ENCODE results near the gene CYP4F12. TPM values are rescaled to one million over a fixed set of nuclear protein-coding genes. Genes with fewer than 3 reads are reported as not detected.

CYP4F12 gene
- total RNA-seq, 1 experiment from 2014 or later, result not detected

GRCh38 chr19:15701757-15702533 is 29.1 kb downstream of the CYP4F12 start:
- no peaks in the 10 kb centered on the region for H3K4me1 ChIP-seq (ENCODE audit: insufficient read depth, low read length)
- no peak overlapping the region for H3K27ac ChIP-seq (ENCODE audit: insufficient read length, low read depth, low read length)
- H3K18ac ChIP-seq (ENCODE audit: insufficient read length, low read depth, low read length), result no peak overlapping the region
- H2BK12ac ChIP-seq (ENCODE audit: insufficient read length, low read depth, low read length), result no peak overlapping the region
- H3K56ac ChIP-seq (ENCODE audit: insufficient read length, low read depth, low read length), result no peak overlapping the region
- no peak overlapping the region for H2BK20ac ChIP-seq (ENCODE audit: low read depth, low read length, poor library complexity, severe bottlenecking)
- H4K91ac ChIP-seq (ENCODE audit: insufficient read length, low read depth, low read length), result no peak overlapping the region
- Mint-ChIP-seq H3K9me3 (peaks cover 78 to 90% of the 10 kb centered on the region in 2 experiments), H3K4me3 (no peak overlapping the region), H3K27ac (no peak overlapping the region), H3K36me3 (ENCODE audit: insufficient read depth in 1 of 3, low read depth in 3 of 3) (peaks cover 4 to 22% (median 12%) of the 10 kb centered on the region in 3 experiments; a peak in 4 of 7 replicates), H3K4me1 (no peaks in the 10 kb centered on the region), H3K27me3 (ENCODE audit: low read depth) (no peaks in the 10 kb centered on the region; the same call in 1 of the 2 replicates)
- H2BK15ac ChIP-seq (ENCODE audit: low read depth, low read length), result no peak overlapping the region
- no peak overlapping the region for H3K4ac ChIP-seq (ENCODE audit: low read depth, low read length)
- DNase-seq, result no peak
- no CpG with 5 or more reads among the region's 4 CpGs for WGBS (ENCODE audit: extremely low coverage, insufficient read length, low lambda C conversion rate)
- no peak overlapping the region for H4K5ac ChIP-seq (ENCODE audit: insufficient read length, low read depth, low read length)
- H3T11ph ChIP-seq (ENCODE audit: low read length), result no peak overlapping the region
- peaks cover 69% of the 10 kb centered on the region for H3K9me3 ChIP-seq (ENCODE audit: control insufficient read depth, low read depth, low read length)
- H3K79me2 ChIP-seq (ENCODE audit: insufficient read depth, low read length), result no peaks in the 10 kb centered on the region
- no peak overlapping the region for H3K14ac ChIP-seq (ENCODE audit: insufficient read depth, low read length)
- H3K9ac ChIP-seq (ENCODE audit: extremely low read depth, insufficient read length, low read length), result no peak overlapping the region
- no peak overlapping the region for H2BK120ac ChIP-seq (ENCODE audit: low read depth, low read length, poor library complexity, severe bottlenecking)
- no peak overlapping the region for H3K23ac ChIP-seq (ENCODE audit: insufficient read length, low read depth, low read length)
- no peak overlapping the region for H2AK5ac ChIP-seq (ENCODE audit: insufficient read length, low read length)
- H3K4me2 ChIP-seq (ENCODE audit: insufficient read depth, insufficient read length, low read length), result no peak overlapping the region
- H2AFZ ChIP-seq (ENCODE audit: low read length), result no peak overlapping the region
- TF ChIP-seq CTCF (conservative IDR thresholded peaks at IDR 0.05), result no peak
- H3K79me1 ChIP-seq (ENCODE audit: insufficient read depth, low read depth, low read length, poor library complexity, severe bottlenecking), result no peaks in the 10 kb centered on the region
- H3K23me2 ChIP-seq (ENCODE audit: insufficient read length, low read depth, low read length, poor library complexity, severe bottlenecking), result no peaks in the 10 kb centered on the region
- no peaks in the 10 kb centered on the region for H3K27me3 ChIP-seq (ENCODE audit: insufficient read depth, low read length)
- H4K8ac ChIP-seq (replicated peaks; ENCODE audit: insufficient read length, low read depth, low read length), result no peak overlapping the region
- no peaks in the 10 kb centered on the region for H4K20me1 ChIP-seq (ENCODE audit: control insufficient read depth, insufficient read depth, insufficient read length)
- H2BK5ac ChIP-seq (ENCODE audit: insufficient read length, low read length), result no peak overlapping the region

Measured in H9 (cell line).